IMR-90 (cell line): ENCODE results near the gene TMEM131.

Experiments
- BHLHE40 ChIP-seq: fragments of 150-350 bp; IDR thresholded peaks from 2 replicates; pipeline ENCODE4 v1.6.1; 2016; ENCODE audit warnings: mild to moderate bottlenecking, low read depth, low read length
- CHD1 ChIP-seq: IDR thresholded peaks from 2 replicates; pipeline ENCODE4 v1.6.1; 2012; ENCODE audit warnings: low read depth, low read length, improper control_type of control experiment
- MAZ ChIP-seq: IDR thresholded peaks from 2 replicates; pipeline ENCODE4 v1.6.1; 2012; ENCODE audit warnings: low read depth, mild to moderate bottlenecking, low read length, improper control_type of control experiment, moderate library complexity, borderline replicate concordance
- POLR2A ChIP-seq: IDR thresholded peaks from 2 replicates; pipeline ENCODE4 v1.6.1; 2012; ENCODE audit warnings: mild to moderate bottlenecking, low read depth, low read length
- RAD21 ChIP-seq: IDR thresholded peaks from 2 replicates; pipeline ENCODE4 v1.6.1; 2012; ENCODE audit warnings: low read length, improper control_type of control experiment
- RFX5 ChIP-seq: IDR thresholded peaks from 2 replicates; pipeline ENCODE4 v1.8.0; 2012; ENCODE audit warnings: low read depth, mild to moderate bottlenecking, low read length, moderate library complexity
- TF ChIP-seq, protein P1 (sequence below): conservative IDR thresholded peaks from 2 replicates; pipeline ENCODE4 v1.5.1; 2012; ENCODE audit warnings: mild to moderate bottlenecking, low read depth, low read length, improper control_type of control experiment

DNA sequence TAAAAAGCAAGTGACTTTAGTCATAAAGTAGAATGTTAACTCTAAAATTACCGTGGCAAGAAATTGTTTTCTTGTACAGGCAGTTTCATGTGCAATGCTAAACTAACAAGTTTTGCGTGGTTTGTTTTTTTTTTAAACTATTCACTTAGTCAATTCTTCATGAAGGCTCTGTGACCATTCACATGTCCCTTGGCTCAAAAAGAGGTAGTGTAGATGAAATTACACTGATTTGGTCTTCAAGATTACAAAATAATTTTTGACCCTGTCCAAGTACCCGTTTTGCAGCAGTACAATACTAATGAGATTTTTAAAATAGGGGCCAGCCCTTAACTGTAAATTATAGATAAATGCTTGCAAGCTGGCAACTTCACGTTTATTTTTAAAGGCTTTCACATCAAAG is 1.3 kb downstream of the TMEM131 start:
- TF ChIP-seq, protein P1, sequence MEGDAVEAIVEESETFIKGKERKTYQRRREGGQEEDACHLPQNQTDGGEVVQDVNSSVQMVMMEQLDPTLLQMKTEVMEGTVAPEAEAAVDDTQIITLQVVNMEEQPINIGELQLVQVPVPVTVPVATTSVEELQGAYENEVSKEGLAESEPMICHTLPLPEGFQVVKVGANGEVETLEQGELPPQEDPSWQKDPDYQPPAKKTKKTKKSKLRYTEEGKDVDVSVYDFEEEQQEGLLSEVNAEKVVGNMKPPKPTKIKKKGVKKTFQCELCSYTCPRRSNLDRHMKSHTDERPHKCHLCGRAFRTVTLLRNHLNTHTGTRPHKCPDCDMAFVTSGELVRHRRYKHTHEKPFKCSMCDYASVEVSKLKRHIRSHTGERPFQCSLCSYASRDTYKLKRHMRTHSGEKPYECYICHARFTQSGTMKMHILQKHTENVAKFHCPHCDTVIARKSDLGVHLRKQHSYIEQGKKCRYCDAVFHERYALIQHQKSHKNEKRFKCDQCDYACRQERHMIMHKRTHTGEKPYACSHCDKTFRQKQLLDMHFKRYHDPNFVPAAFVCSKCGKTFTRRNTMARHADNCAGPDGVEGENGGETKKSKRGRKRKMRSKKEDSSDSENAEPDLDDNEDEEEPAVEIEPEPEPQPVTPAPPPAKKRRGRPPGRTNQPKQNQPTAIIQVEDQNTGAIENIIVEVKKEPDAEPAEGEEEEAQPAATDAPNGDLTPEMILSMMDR: no peak
- TF ChIP-seq RAD21: no peak
- no peak for TF ChIP-seq CHD1
- TF ChIP-seq POLR2A: no peak
- TF ChIP-seq BHLHE40: no peak
- no peak for TF ChIP-seq MAZ
- TF ChIP-seq RFX5: no peak
